ENCODE results near the gene VPREB3.

GRCh38 chr22:23759566-23759965 lies 5.3 kb upstream of the VPREB3 start:
- TF ChIP-seq, protein P1, sequence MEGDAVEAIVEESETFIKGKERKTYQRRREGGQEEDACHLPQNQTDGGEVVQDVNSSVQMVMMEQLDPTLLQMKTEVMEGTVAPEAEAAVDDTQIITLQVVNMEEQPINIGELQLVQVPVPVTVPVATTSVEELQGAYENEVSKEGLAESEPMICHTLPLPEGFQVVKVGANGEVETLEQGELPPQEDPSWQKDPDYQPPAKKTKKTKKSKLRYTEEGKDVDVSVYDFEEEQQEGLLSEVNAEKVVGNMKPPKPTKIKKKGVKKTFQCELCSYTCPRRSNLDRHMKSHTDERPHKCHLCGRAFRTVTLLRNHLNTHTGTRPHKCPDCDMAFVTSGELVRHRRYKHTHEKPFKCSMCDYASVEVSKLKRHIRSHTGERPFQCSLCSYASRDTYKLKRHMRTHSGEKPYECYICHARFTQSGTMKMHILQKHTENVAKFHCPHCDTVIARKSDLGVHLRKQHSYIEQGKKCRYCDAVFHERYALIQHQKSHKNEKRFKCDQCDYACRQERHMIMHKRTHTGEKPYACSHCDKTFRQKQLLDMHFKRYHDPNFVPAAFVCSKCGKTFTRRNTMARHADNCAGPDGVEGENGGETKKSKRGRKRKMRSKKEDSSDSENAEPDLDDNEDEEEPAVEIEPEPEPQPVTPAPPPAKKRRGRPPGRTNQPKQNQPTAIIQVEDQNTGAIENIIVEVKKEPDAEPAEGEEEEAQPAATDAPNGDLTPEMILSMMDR (optimal IDR thresholded peaks at IDR 0.05 in 1 of 3, IDR thresholded peaks at IDR 0.05 in 1 of 3, conservative IDR thresholded peaks at IDR 0.05 in 1 of 3; ENCODE audit: extremely low read depth in 1 of 3, insufficient read depth in 2 of 3, low read length in 3 of 3): no peak
- TF ChIP-seq EZH2 (IDR thresholded peaks at IDR 0.05; ENCODE audit: low read length): no peak
